Uterus (tissue), 2 donors: ENCODE data around the gene PRXL2C.

Experiments
- POLR2A ChIP-seq, 2 donors: fragments of 450-650 bp; IDR thresholded peaks; one replicate each; pipeline ENCODE4 v1.6.1; 2016; ENCODE audit warnings: antibody characterized with exemption in 2 of 2, mild to moderate bottlenecking in 1 of 2, moderate library complexity in 1 of 2
- TF ChIP-seq, protein P1 (sequence below), 4 experiments: fragments of 200-600 bp in 2 of 4; fragments of 450-650 bp in 2 of 4; sonication (generic) in 2 of 4; IDR thresholded peaks; one replicate each; pipeline ENCODE4 v1.5.1; 2016 to 2019; ENCODE audit warnings: antibody characterized with exemption in 4 of 4, mild to moderate bottlenecking in 2 of 4, moderate library complexity in 1 of 4

DNA sequence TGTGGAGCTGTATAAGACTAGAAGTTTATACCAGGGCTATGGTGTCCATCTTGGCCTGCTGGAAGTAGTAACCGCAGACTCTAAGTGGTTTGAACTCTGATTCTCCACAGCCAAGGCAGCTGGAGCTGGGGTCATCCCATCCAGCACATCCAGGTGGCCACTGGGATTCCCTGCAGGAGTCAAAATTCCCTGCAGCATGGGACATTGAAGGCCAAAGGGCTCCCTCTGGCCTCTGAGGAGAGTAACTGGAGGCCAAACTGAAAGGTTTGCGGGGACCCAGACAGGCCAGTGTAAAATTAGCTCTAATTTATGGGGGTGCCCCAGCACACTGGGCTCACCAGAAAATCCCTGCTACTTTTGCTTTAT lies 12.2 kb upstream of the PRXL2C start:
- TF ChIP-seq, protein P1, sequence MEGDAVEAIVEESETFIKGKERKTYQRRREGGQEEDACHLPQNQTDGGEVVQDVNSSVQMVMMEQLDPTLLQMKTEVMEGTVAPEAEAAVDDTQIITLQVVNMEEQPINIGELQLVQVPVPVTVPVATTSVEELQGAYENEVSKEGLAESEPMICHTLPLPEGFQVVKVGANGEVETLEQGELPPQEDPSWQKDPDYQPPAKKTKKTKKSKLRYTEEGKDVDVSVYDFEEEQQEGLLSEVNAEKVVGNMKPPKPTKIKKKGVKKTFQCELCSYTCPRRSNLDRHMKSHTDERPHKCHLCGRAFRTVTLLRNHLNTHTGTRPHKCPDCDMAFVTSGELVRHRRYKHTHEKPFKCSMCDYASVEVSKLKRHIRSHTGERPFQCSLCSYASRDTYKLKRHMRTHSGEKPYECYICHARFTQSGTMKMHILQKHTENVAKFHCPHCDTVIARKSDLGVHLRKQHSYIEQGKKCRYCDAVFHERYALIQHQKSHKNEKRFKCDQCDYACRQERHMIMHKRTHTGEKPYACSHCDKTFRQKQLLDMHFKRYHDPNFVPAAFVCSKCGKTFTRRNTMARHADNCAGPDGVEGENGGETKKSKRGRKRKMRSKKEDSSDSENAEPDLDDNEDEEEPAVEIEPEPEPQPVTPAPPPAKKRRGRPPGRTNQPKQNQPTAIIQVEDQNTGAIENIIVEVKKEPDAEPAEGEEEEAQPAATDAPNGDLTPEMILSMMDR (IDR thresholded peaks at IDR 0.05), result no peak
- TF ChIP-seq POLR2A (IDR thresholded peaks at IDR 0.05), result no peak
